Endodermal cell (in vitro differentiated cells): ENCODE data around the gene ZC3HAV1L. TPM values are rescaled to one million over a fixed set of nuclear protein-coding genes. Genes with fewer than 3 reads are reported as not detected.
"Not testable (repeated sequence)": the region's sequence is repeated elsewhere in the genome, so short reads cannot be mapped to it uniquely, and the experiment has no call there.

Experiments used
- DNase-seq: peaks from one replicate; pipeline ENCODE4 v3.0.0-alpha.2; 2017
- H3K27ac ChIP-seq: 2 replicates; pipeline ENCODE4 v1.5.1; 2013; ENCODE audit warnings: mild to moderate bottlenecking, low read depth, low read length, moderate library complexity
- H3K27me3 ChIP-seq: 2 replicates; pipeline ENCODE4 v1.6.1; 2013; ENCODE audit warnings: mild to moderate bottlenecking, low read length, moderate library complexity; ENCODE audit not compliant: insufficient read depth, control insufficient read depth, poor library complexity, severe bottlenecking
- H3K36me3 ChIP-seq: 2 replicates; pipeline ENCODE4 v1.7.0; 2013; ENCODE audit warnings: mild to moderate bottlenecking, low read length, moderate library complexity; ENCODE audit not compliant: control insufficient read depth, insufficient read depth
- H3K4me1 ChIP-seq: one replicate; pipeline ENCODE4 v1.7.0; 2013; ENCODE audit warnings: low read length; ENCODE audit not compliant: control insufficient read depth, insufficient read depth
- H3K4me3 ChIP-seq: 2 replicates; pipeline ENCODE4 v1.5.1; 2013; ENCODE audit warnings: mild to moderate bottlenecking, low read length, moderate library complexity
- H3K9ac ChIP-seq: 2 replicates; pipeline ENCODE4 v1.6.1; 2013; ENCODE audit warnings: mild to moderate bottlenecking, low read length, moderate library complexity; ENCODE audit not compliant: poor library complexity, severe bottlenecking; ENCODE audit errors: extremely low read depth
- H3K9me3 ChIP-seq: 2 replicates; pipeline ENCODE4 v1.6.1; 2013; ENCODE audit warnings: mild to moderate bottlenecking, low read length, moderate library complexity; ENCODE audit not compliant: control insufficient read depth
- H3K27ac Mint-ChIP-seq: 2 replicates; pipeline ENCODE4 v1.8.0; 2020; ENCODE audit warnings: mixed read lengths
- H3K27me3 Mint-ChIP-seq: 2 replicates; pipeline ENCODE4 v1.8.0; 2021; ENCODE audit warnings: mild to moderate bottlenecking, mixed read lengths; ENCODE audit not compliant: insufficient read depth
- H3K36me3 Mint-ChIP-seq: 2 replicates; pipeline ENCODE4 v1.8.0; 2020; ENCODE audit warnings: low read depth, mixed read lengths
- H3K4me1 Mint-ChIP-seq: 2 replicates; pipeline ENCODE4 v1.8.0; 2020; ENCODE audit warnings: mixed read lengths
- H3K4me3 Mint-ChIP-seq: 2 replicates; pipeline ENCODE4 v1.8.0; 2020; ENCODE audit warnings: mild to moderate bottlenecking, moderate library complexity, mixed read lengths
- H3K9me3 Mint-ChIP-seq: 2 replicates; pipeline ENCODE4 v1.8.0; 2020; ENCODE audit warnings: mild to moderate bottlenecking, mixed read lengths
- CTCF ChIP-seq: fragments of 200-600 bp; sonication (generic); conservative IDR thresholded peaks from 2 replicates; pipeline ENCODE4 v1.5.0; 2021; ENCODE audit warnings: antibody characterized with exemption, mild to moderate bottlenecking
- WGBS, 2 experiments: methylation state at CpG; one replicate each; pipeline versions ENCODE4 v1.1.5 to v1.1.7; 2013; ENCODE audit warnings: missing lambda C conversion rate in 2 of 2, mixed read lengths in 1 of 2; ENCODE audit not compliant: insufficient coverage in 1 of 2, insufficient read length in 1 of 2; 5-methylcytosine and 5-hydroxymethylcytosine counted together
- total RNA-seq, 2 donors: library from RNA; stranded (reverse); fragmentation: NEBNext Ultra II Directional in 1 of 2; extraction: Animal tissue kit (Norgen Biotek cat#: 25700) in 1 of 2; gene quantifications; 2 replicates in 1 of 2; 3 replicates in 1 of 2; pipeline ENCODE4 v1.2.1, GENCODE V29; 2021

Gene ZC3HAV1L
- total RNA-seq, 2 donors from 2014 or later, result 9.7 to 10.9 TPM

GRCh38 chr7:139026551-139026950 is 9.3 kb downstream of the ZC3HAV1L start:
- H3K27ac ChIP-seq, result no peak overlapping the region
- H3K4me1 ChIP-seq, result peaks cover 2% of the 10 kb centered on the region
- TF ChIP-seq CTCF, result no peak
- no peaks in the 10 kb centered on the region for H3K36me3 ChIP-seq
- no peaks in the 10 kb centered on the region for H3K9me3 ChIP-seq
- no peak overlapping the region for H3K9ac ChIP-seq
- Mint-ChIP-seq H3K36me3 (peaks cover 66% of the 10 kb centered on the region), H3K9me3 (no peaks in the 10 kb centered on the region), H3K4me1 (peaks cover 8% of the 10 kb centered on the region), H3K27ac (no peak overlapping the region), H3K27me3 (no peaks in the 10 kb centered on the region), H3K4me3 (no peak overlapping the region)
- peak; percentile 36 for DNase-seq
- H3K4me3 ChIP-seq, result no peak overlapping the region
- WGBS, 2 experiments, result 88 to 100% methylated on average over 2 to 6 of the region's 6 CpGs
- no peaks in the 10 kb centered on the region for H3K27me3 ChIP-seq

DNA sequence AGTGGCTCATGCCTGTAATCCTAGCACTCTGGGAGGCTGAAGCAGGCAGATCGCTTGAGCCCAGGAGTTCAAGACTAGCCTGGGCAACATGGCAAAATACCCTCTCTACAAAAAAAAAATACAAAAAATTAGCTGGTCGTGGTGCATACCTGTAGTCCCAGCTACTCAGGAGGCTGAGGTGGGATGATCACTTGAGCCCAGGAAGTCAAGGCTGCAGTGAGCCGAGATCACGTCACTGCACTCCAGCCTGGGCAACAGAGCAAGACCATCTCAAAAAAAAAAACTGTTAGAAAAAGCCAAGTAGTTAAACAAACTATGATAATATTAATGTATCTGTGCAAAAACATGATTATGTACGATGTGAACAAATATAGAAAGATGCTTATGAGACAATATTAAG is 10.0 kb downstream of the ZC3HAV1L start:
- WGBS, 2 experiments, result 83 to 96% methylated on average over 2 to 5 of the region's 5 CpGs
- DNase-seq, H3K27ac ChIP-seq: not testable (repeated sequence)

DNA sequence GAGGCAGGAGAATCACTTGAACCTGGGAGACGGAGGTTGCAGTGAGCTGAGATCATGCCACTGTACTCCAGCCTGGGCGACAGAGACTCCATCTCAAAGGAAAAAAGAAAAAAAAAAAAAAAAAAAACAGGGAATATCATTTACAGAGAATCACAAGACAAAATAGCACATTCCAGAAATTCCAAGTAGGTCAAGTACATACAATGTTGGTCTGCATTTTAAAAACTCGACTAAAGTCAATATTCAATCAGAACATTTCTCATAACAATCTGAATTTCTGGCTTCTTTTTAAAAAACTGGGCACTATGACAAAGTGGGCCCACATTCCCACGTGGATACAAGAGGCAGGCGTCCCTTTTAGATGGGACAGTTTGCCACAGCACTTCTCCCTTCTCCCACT is 12.8 kb downstream of the ZC3HAV1L start:
- Histone ChIP-seq H3K4me1 (peaks cover 9% of the 10 kb centered on the region), H3K4me3 (no peak overlapping the region), H3K27me3 (no peaks in the 10 kb centered on the region), H3K36me3 (no peaks in the 10 kb centered on the region), H3K9me3 (no peaks in the 10 kb centered on the region), H3K9ac (no peak overlapping the region), H3K27ac (no peak overlapping the region)
- no peak for DNase-seq
- no peak for TF ChIP-seq CTCF
- H3K27me3 Mint-ChIP-seq, result no peaks in the 10 kb centered on the region
- H3K36me3 Mint-ChIP-seq, result peaks cover 43% of the 10 kb centered on the region
- 81 to 91% methylated on average over 3 to 5 of the region's 5 CpGs for WGBS, 2 experiments
- H3K4me3 Mint-ChIP-seq, result no peak overlapping the region
- H3K27ac Mint-ChIP-seq, result no peak overlapping the region
- peaks cover 19% of the 10 kb centered on the region for H3K4me1 Mint-ChIP-seq
- H3K9me3 Mint-ChIP-seq, result no peaks in the 10 kb centered on the region

More for the DNA sequence above, 10.0 kb downstream of the ZC3HAV1L start:
- H3K4me3 ChIP-seq, H3K27me3 Mint-ChIP-seq, H3K9me3 ChIP-seq, H3K27ac Mint-ChIP-seq, H3K4me1 Mint-ChIP-seq, H3K9me3 Mint-ChIP-seq, H3K9ac ChIP-seq, H3K4me3 Mint-ChIP-seq, H3K27me3 ChIP-seq, H3K36me3 ChIP-seq, H3K4me1 ChIP-seq: not testable (repeated sequence)
- peaks cover 62% of the 10 kb centered on the region for H3K36me3 Mint-ChIP-seq

- Mint-ChIP-seq H3K4me3 (no peak overlapping the region), H3K27ac (no peak overlapping the region), H3K9me3 (no peaks in the 10 kb centered on the region), H3K36me3 (peaks cover 39% of the 10 kb centered on the region), H3K4me1 (peaks cover 19% of the 10 kb centered on the region), H3K27me3 (no peaks in the 10 kb centered on the region)
- Histone ChIP-seq H3K4me3 (no peak overlapping the region), H3K36me3 (no peaks in the 10 kb centered on the region), H3K9ac (no peak overlapping the region), H3K9me3 (no peaks in the 10 kb centered on the region), H3K27me3 (no peaks in the 10 kb centered on the region), H3K4me1 (peaks cover 6% of the 10 kb centered on the region), H3K27ac (no peak overlapping the region)
- 78 to 82% methylated on average over 3 to 4 of the region's 4 CpGs for WGBS, 2 experiments
- TF ChIP-seq CTCF, result no peak
- DNase-seq, result no peak
Measured at GRCh38 chr7:139022286-139022685, 13.6 kb downstream of the ZC3HAV1L start.
